Activated gamma-delta T cell treated with anti-CD3 and anti-CD28 coated beads, Interleukin-2, amount 50 U/mL, for 16 hours (primary cell): ENCODE data around the gene SEPHS1.
A peak's percentile ranks its signal among the peaks of the same experiment; 100 is the strongest.
"Not testable (repeated sequence)": the region's sequence is repeated elsewhere in the genome, so short reads cannot be mapped to it uniquely, and the experiment has no call there.

Experiments used
- DNase-seq: peaks from one replicate; pipeline ENCODE4 v3.0.0-alpha.2; 2020; ENCODE audit warnings: low read depth

Gene SEPHS1

GRCh38 chr10:13284050-13284449 is 64.0 kb downstream of the SEPHS1 start:
- DNase-seq = no peak

- not testable (repeated sequence) for DNase-seq
These were observed 65.7 kb downstream of the SEPHS1 start for GRCh38 chr10:13282348-13282747.

- DNase-seq = no peak
These were observed 71.2 kb downstream of the SEPHS1 start for GRCh38 chr10:13276749-13277365.

GRCh38 chr10:13276146-13276545 is 71.9 kb downstream of the SEPHS1 start:
- DNase-seq = not testable (repeated sequence)

- no peak for DNase-seq
These were observed 75.9 kb downstream of the SEPHS1 start for GRCh38 chr10:13272164-13272571.

GRCh38 chr10:13271552-13272163 is 76.4 kb downstream of the SEPHS1 start:
- peak; percentile 20 for DNase-seq

GRCh38 chr10:13270877-13271551 is 77.1 kb downstream of the SEPHS1 start:
- no peak for DNase-seq

GRCh38 chr10:13268841-13269240 is 79.3 kb downstream of the SEPHS1 start:
- no peak for DNase-seq

- no peak for DNase-seq
These were observed 79.8 kb downstream of the SEPHS1 start for GRCh38 chr10:13268310-13268709.
